Bone marrow (tissue), 2 donors: Measurements from ENCODE around the gene SLC30A3.
"Not testable (repeated sequence)": the region's sequence is repeated elsewhere in the genome, so short reads cannot be mapped to it uniquely, and the experiment has no call there.

Source experiments
- DNase-seq, 2 donors: peaks; one replicate each; lab custom pipeline; 2025; lab: John Stamatoyannopoulos, UW

SLC30A3 gene, protein sequence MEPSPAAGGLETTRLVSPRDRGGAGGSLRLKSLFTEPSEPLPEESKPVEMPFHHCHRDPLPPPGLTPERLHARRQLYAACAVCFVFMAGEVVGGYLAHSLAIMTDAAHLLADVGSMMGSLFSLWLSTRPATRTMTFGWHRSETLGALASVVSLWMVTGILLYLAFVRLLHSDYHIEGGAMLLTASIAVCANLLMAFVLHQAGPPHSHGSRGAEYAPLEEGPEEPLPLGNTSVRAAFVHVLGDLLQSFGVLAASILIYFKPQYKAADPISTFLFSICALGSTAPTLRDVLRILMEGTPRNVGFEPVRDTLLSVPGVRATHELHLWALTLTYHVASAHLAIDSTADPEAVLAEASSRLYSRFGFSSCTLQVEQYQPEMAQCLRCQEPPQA

DNA sequence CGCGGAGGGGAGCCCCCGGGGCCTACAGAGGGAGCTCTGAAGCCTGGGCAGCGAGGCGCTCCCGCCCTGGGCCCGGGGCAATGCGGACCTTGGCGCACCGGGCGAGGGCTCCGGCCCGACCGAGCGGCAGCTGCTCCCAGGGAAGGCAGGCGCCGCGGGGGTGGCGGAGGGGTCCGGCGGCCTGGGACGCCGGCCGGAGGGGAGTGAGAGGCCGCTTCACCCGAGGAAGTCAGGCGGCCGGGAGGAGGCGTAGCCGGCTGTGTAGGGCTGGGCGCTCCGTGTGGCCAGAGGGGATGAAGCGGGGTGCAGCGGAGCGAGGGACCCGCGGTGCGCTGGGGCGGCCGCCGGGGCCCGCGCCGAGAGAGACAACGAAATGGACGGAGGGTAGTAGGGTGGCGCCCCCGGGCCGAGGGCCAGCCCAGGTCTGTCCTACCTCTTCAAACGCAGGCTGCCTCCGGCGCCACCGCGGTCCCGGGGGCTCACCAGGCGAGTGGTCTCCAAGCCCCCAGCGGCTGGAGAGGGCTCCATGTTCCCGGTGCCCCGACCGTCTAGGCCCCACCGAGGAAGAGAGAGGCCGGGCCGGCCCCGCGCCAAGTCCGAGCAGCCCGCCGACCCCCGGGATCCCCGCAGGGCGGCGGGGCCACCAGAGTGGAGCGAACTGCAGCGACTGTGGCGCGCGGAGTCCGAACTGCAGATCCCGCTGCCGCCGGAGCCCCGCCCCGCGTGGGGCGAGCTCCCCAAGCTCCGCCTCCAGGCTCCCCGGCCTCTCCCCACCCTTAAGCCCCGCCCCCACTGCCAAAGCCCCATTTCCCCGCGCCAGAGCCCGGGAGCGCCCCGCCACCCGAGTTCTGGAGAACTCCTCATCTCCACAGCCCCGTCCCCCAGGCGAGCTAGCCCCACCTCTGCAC lies at the start of gene SLC30A3:
Gene SLC30A3 (minus strand): TSS at position 669 of the 908 bp plus-strand sequence. CDS start 141 bp downstream, at position 528.
- DNase-seq, result peak in 1 of 2 donors; percentile 22

- DNase-seq, result no peak
These were observed 49.3 kb upstream of the SLC30A3 start for GRCh38 chr2:27312152-27312551.

GRCh38 chr2:27309651-27310050 lies 46.8 kb upstream of the SLC30A3 start:
- no peak for DNase-seq

DNA sequence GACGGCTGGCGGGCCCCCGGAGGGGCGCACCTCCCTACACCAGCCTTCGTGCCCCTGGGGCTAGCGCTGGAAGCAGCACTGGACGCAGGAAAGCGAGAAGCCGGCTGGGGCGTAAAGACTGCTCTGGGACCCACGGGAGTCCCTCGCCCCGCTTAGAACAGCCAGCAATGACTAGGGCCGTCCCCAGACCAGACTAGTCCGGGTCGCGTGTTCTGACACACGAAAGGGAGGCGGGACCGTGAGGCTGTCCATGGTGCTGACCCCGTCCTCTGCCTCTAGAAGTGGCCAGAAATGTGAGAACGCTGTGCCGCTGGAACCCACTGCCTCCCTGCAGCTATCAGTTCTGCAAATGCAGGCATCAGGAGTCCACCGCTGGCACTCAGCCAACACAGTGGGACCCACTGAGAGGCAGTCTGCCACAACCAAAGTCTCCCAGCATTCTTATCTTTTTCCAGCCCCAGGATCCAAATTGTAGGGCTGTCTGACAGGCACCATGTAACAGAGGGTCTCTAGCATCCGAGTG lies 45.6 kb upstream of the SLC30A3 start, which contains the start of gene UCN:
Gene UCN (minus strand): TSS at position 87 of the 523 bp plus-strand sequence. CDS start 550 bp downstream, outside the sequence.
- no peak for DNase-seq

DNA sequence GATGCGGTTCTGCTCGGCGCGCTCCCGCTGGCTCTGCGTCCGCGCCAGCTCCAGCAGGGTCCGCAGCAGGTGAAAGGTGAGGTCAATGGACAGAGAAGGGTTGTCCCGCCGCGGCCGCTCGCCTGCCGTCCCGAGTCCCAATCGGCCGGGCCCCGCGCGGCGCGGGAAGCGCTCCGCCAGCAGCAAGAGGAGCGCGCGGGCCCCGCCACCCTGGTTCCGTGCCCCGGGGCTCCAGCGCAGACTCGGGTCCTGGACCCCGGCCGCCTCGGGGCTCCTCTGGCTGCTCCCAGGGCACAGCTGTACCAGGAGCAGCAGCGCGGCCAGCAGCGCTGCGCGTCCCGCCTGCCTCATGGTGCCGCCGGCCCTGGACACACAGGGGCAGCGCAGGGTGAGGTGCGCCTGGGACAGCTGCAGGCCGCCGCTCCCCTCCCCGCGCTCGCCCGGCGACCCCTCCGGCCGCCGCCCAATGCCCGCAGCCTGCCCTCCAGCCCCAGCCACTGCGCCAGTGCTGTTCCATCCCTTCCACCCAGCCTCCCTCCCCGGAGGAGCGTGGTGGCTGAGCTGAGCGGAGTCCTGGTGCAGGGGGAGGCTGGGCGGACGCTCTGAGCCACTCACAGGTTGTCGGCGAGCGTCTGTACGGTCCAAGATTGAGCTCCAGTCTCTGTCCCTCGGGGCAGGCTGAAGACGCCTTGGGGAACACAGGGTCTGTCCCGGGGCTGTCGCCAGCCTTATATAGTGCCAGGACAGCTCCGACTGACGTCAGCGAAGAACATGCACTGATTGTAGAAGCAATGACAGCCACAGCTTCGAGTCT lies 44.9 kb upstream of the SLC30A3 start:
- no peak for DNase-seq

DNA sequence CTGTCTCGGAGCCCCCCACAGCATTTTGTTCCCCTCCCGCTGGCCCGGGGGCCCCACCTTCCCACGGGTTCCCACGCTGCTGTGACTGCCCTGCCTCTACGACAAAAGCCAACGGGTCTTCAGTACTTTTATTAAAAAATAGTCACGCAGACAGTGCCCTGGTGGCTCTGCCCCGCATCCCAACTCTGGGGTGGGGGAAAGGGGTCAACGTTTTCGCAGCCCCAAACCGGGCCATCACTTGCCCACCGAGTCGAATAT lies 44.4 kb upstream of the SLC30A3 start:
- no peak for DNase-seq

DNA sequence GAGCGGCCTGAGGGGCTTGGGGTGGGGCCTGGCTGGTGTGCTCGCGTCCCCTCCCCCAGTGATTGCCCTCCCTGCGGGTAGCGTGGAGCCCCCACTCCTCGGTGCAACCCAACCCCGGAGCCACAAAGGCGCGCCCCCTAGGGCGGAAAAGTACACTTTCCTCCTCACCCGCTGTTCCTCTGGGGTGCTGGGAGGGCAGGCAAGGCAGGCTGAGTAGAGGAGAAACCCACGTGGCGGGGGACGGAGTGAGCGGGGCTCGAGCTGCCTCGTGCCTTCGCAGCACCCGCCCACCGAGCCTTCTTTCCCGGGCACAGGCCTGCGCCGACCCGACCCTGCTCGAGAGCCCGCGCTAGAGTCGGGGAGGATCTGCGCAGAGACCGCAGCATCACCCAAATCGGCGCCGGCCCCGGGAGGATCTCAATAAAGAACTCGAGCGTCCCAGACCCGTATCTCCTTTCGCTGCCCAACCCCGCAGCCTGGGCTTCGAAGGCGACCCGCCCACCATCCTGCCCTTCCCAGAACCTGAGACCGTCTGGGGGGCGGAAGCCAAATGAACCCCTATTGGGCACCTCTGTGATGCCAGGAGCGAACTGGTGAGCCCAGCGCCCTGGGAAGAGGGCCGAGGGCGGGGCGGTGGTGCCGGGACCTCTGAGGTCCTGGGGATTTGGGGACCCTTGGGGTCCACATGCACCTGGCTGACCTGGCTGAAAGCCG lies 43.9 kb upstream of the SLC30A3 start:
- no peak for DNase-seq

DNA sequence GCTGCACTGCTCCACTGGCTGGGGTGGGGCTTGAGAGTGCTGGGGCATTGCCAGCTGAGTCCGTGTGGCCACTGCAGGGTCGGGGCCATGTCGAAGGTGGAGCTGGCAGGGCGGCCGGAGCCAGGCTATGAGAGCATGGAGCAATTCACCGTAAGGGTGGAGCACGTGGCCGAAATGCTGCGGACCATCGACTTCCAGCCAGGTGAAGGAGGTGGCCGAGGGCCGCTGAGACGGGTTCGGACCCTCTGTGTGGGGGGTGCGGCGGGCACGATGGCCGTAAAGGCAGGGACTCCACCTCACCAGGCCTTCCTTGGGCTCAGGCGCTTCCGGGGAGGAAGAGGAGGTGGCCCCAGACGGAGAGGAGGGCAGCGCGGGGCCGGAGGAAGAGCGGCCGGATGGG lies 43.3 kb upstream of the SLC30A3 start:
- DNase-seq, result no peak

GRCh38 chr2:27305516-27305915 lies 42.7 kb upstream of the SLC30A3 start:
- no peak for DNase-seq

- no peak for DNase-seq
These were observed 41.8 kb upstream of the SLC30A3 start for GRCh38 chr2:27304488-27305240.

- peak in 1 of 2 donors; percentile 28 for DNase-seq
These were observed 40.5 kb upstream of the SLC30A3 start for GRCh38 chr2:27303093-27304025.

DNA sequence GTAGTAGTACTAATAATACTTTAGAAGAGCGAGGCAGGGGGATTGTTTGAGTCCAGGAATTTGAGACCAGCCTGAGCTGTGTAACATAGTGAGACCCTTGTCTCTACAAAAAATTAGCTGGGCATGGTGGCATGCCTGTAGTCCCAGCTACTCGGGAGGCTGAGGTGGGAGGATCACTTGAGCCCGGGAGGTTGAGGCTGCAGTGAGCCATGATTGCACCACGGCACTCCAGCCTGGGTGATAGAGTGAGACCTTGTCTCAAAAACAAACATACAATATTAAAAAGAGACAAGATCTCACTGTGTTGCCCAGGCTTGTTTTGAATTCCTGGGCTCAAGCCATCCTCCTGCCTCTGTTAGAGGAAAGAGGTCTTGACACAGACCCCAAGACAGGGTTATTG lies 37.8 kb upstream of the SLC30A3 start:
- DNase-seq, result not testable (repeated sequence)

GRCh38 chr2:27298391-27299080 lies 35.7 kb upstream of the SLC30A3 start:
- no peak for DNase-seq

DNA sequence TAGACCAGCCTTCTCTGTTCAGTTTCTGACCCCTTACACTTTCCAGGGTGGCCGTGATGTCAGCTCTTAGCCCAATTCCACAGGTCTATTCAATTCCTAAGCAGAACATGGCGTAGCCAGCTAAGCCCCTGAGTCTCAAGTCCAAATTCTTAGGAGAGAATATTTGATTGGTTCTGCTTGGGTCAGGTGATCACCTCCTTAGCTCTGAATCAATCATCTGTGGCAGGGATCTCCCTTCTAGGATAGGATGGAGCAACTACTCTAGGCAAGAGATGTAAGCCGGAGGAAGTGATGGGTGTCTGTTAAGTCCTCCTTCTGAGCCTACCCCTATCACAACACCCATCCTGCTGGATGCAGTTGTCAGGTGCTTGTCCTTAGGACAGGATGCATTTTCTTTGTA lies 34.3 kb upstream of the SLC30A3 start:
- no peak for DNase-seq

DNA sequence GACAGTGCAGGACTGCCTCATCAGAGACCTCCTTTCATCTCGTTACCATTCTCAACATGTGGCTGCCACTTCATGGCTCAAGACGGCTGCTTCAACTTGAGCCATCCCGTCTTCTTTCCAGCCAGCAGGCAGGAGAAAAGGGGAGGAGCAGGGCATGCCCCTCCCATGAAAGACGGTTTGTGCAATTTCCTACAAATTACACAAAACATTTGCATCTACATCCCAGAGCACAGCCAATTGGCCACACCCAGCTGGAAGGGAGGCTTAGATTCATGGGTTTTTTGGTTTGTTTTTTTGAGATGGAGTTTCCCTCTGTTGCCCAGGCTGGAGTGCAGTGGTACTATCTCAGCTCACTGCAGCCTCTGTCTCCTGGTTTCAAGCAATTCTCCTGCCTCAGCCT lies 33.6 kb upstream of the SLC30A3 start:
- no peak for DNase-seq

GRCh38 chr2:27294928-27295327 lies 32.1 kb upstream of the SLC30A3 start:
- DNase-seq, result no peak

- DNase-seq, result no peak
These were observed 29.0 kb upstream of the SLC30A3 start for GRCh38 chr2:27291865-27292264.

GRCh38 chr2:27290549-27290948 lies 27.7 kb upstream of the SLC30A3 start:
- DNase-seq, result no peak

DNA sequence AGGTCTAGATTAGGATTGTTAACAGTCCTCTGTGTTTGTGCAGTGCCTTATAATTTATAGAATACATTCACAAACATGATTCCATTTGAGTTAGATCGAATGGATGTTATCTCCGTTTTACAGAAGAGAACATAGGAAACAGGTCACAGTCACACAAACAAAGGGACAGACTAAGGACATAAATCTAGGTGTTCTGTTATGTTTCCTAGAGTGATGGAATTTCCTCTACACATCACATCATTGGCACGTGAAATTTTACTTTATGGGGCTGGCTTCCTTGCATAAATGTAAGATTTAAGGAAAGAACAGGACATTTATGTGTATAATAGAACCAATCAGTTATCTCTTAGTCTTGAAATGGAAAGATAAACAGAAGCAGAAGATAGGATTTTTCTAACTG lies 25.8 kb upstream of the SLC30A3 start:
- no peak for DNase-seq
